NCI-H774 (cell line): Measurements from ENCODE around the gene BICC1.

Experiments
- DNase-seq: peaks from one replicate; lab custom pipeline; 2025; lab: John Stamatoyannopoulos, UW

Gene BICC1

DNA sequence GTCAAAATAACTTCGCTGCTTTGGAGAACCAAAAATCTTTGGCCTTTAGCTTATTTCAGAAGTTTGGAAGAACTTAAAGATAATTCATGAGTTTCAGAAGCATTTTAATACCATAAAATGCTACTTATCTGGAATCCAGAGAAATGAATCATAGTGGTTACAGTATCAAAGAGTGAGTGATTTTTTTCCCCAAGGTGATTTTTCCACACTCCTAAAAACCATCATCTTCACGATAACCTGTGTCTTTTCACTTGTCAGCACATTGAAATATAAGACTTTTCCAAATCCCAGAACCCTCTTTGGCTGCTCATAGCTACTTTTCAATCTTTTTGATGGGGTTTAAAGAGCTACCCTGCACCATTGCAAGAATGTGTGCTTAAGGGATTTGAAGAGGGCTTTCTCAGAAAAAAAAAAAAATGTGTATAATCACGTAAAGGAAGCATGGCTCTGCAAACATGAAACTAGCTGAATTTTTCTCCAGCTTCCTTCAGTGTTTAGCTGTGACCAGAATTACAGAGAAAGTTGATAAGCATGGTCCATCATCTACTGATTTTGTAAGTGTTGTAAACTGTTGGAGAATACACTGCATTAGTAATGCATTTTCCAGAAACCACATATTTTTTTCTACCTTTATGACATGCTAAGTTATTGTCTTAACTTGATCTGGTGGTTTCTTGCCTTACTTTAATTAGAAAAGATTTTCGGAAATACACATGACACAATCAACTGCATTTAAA is 134.9 kb downstream of the BICC1 start:
- DNase-seq = no peak

- no peak for DNase-seq
These were observed 135.5 kb downstream of the BICC1 start for GRCh38 chr10:58648131-58648530.

GRCh38 chr10:58651040-58651439 is 138.4 kb downstream of the BICC1 start:
- peak; percentile 15 for DNase-seq

DNA sequence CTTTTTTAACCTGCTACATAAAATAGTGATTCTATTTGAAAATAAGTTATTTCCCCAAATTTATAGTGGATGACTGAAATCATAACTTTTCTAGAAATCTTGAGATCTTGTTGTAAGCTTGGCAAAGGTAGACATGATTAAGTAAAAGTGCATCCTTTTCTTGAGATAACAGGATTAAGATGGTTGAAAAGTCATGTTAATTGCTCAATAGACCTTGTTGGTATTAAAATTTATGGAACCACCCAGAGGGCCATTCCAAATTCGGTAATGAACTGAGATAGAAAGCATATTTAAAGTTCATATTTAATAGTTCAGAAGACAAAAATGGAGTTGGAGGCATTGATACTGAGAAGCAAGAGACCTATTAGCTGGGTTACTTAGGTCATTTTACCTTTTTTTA is 139.1 kb downstream of the BICC1 start:
- no peak for DNase-seq

DNA sequence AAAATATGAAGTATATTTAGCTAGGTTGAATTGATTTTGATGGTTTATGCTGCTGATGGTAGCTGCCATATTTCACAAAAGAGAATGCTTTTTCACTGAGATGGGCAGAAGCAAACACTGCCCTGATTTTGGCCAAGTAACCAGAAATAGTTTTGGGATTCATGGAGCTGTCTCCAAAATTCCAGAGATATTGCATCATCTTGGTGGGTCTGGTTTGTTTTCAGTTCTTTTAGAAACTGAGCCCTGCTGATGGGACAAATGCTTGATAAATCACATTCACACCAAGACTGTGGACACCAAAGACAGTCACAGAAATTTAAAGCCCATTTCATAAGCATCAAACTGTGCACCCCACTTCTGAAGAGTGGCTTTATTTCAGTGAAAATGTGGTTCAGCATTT is 140.5 kb downstream of the BICC1 start:
- no peak for DNase-seq

DNA sequence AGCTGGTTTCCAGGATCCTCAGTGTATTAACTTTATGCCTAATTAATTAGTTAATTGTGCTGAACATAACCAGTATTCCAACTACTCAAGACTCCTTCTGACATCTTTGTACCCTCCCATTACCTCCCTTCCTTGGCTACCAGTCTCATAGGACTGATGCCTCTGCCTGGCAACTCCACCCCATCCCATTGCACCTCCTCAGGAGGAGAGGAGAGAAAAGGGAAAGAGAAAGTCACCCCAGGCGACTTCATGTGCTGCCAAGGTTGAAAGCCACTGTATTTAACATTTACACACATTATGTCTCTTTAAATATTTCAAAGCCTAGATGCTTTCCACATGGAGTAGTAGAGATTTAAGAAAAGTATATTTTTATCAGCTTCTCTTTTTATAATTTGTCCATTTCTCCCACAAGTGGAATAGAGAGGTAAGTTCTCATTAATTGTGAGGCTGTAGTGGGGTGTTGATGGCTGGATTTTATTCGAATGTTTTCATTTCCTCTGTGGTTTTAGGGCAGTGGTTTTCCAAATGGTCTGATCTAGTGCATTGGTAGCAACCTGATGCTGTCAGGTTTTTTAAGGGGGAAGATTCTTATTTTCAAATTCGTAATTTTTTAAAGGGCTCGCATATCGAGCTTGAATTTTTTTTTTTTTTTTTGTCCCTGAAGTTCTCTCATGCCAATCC is 148.0 kb downstream of the BICC1 start:
- no peak for DNase-seq

GRCh38 chr10:58661336-58661735 is 148.7 kb downstream of the BICC1 start:
- no peak for DNase-seq

- DNase-seq = no peak
These were observed 149.2 kb downstream of the BICC1 start for GRCh38 chr10:58661902-58662301.

DNA sequence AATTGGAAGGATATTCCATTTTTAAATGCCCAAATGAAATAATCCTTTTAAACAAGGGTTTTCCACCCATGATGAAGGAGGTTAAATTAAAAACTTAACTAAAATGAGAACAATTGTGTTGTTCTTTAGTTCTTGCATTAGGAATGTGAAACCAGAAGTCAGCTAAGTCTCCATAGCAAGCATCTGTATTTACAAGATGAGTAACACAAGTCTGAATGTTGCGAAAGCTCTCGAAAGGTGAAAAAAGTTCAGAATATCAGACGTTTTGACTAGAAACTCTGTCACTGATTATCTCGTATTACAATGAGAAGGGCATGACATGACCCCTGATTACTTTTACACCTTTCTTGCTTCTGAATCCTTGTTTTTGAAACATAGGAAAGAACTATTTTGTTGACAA is 149.6 kb downstream of the BICC1 start:
- DNase-seq = no peak

GRCh38 chr10:58665361-58665760 is 152.7 kb downstream of the BICC1 start:
- DNase-seq = no peak

DNA sequence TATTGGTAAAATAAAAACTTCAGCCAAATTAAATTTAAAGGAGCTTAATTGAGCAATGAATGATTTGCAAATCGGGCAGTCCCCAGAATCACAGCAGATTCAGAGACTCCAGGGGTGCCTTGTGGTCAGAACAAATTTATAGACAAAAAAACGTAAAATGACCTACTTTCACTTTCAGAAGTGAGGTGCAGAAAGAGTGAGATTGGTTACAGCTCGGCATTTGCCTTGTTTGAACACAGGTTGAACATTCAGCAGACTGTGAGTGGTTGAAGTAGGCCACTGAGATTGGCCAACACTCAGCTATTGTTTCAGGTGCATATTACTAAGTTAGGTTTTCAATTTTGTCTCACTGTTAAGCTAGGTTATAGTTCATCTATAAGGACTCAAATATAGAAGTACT is 153.4 kb downstream of the BICC1 start:
- DNase-seq = peak; percentile 38

DNA sequence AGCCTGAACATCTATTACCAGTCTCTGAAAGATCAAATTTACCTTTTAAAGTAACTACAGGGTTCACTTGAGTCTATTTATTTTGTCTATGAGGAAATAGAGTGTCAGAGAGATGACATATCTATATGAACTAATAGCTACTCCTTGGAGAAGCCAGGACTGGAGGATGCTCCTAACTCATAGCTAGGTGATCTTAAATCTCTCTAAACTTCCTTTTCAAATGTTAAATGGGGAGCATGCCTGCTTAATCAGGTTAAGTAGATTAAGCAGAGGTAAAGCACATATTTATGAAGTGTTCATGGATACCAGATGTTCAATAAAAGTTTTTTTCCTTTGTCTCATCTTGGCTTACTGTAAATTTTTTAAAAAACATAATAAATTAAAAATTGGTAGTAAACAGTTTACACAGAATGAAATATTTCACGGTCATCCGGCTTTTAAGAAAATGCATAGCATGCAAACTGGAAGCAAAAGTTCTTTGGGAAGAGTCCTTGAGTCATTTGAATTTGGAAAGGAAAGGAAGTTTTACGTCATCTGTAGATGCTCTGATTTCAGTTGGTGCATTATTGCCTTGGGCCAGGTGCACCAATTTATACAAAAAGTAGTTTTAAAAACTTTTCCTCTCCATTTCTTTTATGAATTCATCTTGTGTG is 155.1 kb downstream of the BICC1 start:
- no peak for DNase-seq

- no peak for DNase-seq
These were observed 160.2 kb downstream of the BICC1 start for GRCh38 chr10:58672845-58673244.

- DNase-seq = no peak
These were observed 161.6 kb downstream of the BICC1 start for GRCh38 chr10:58674251-58674650.

DNA sequence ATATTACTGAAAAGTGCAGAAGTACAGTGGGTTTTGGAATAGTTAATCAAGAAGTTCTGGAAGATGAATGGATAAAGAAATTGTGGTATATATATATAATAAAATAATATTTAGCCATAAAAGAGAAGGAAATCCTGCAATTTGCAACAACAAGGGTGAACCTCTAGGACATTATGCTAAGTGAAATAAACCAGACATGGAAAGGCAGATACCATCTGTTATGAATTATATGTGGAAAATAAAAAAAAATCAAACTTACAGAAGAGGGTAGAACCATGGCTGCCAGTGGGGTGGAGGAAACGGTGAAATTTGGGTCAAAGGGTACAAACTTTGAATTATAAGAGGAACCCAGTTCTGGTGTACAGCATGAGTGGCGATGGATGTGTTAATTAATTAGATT is 162.6 kb downstream of the BICC1 start:
- no peak for DNase-seq

DNA sequence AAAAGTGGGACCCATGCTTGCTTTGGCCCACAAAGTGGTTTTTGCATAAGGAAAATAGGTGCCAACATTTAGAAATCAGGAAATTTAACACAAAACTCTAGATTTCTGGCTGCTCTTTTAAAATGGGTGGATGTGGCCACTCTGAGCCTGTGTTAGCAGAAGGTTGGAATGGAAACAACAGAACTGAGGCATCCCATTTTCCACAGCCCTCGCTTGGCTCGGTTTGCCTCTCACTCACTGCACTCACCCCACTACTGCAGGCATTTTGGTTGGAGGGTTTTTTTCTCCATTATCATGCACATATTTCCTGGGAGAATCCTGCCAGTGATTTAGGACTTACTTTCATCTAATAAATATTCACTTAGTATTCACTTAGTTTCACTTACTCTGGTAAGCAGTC is 178.9 kb downstream of the BICC1 start:
- DNase-seq = no peak

GRCh38 chr10:58693919-58694318 is 181.2 kb downstream of the BICC1 start:
- no peak for DNase-seq

DNA sequence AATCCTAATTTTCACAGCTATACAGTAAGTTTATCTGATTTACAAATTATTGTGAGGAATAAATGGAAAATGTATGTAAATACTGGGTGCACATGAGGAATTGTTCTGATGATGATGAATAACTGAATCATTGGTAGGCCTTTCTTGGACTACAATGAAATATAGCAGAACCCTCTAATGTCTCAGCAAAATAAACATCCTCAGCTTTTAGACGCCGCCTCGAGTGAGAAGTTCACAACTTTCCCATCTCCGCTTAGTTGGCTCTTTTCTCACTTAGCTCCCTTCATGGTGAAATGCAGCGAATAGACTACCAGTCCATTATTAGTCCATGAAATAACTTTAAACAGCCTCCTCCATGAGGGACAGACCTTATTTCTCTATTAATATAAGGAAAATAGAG is 182.3 kb downstream of the BICC1 start:
- no peak for DNase-seq

GRCh38 chr10:58696736-58697135 is 184.1 kb downstream of the BICC1 start:
- no peak for DNase-seq

- no peak for DNase-seq
These were observed 185.0 kb downstream of the BICC1 start for GRCh38 chr10:58697691-58698090.

DNA sequence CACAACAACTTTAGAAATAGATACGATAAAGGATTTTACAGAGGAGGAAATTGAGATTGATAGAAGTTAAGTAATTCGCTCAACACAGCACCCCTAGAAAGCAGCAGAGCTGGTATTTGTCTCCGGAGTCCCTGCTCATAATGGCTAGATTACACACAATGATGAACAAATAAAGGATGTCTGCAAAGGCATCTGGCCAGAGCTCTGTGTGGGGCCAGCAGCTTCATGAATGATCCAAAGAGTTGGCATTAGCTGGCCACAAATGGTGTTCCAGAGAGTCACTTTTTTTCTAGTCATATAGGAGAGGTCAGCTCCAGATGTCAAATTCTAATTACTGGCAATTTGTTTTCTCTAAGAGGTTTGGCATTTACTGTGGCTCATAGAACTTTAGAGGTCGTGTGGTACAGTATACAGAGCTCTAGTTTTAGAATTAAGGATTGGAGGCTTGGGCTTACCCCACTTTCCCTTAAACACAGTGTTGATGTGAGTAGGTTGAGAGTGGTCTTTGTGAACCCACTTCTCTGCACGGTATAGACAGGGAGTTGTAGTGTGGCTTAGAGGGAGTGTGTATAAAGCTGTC is 186.2 kb downstream of the BICC1 start:
- DNase-seq = no peak

DNA sequence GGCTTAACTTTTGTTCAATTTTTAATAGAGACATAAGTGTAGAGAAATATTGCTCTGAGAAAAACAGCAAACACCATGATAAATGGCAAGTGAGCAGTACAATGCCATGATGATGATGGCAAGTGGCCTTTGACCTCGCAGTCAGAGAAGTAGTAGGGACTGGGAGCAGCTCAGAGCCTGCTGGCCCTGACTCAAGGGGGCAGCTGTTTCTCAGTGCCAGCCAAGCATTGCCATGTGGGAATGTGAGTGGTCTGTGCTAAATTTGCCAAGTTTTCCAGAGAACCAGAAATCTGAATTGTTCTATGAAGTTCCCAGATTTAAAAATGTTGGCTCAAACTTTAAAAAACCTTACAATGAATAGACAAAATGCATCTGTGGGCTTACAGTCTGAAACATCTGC is 187.9 kb downstream of the BICC1 start:
- DNase-seq = no peak
